22Rv1 (cell line): Measurements from ENCODE around the gene GALNTL6.

Experiments used
- CTCF ChIP-seq: fragments of 450-650 bp; IDR thresholded peaks from 2 replicates; pipeline ENCODE4 v1.5.1; 2017; ENCODE audit warnings: mild to moderate bottlenecking
- ZFX ChIP-seq: fragments of 450-650 bp; IDR thresholded peaks from 2 replicates; pipeline ENCODE4 v1.6.1; 2017; ENCODE audit warnings: antibody characterized with exemption, borderline replicate concordance

GRCh38 chr4:172656055-172656454, 842.9 kb downstream of the GALNTL6 start:
- no peak for TF ChIP-seq CTCF
- no peak for TF ChIP-seq ZFX
